Measurements from ENCODE around the gene ZP2.
"Not testable (repeated sequence)": the region's sequence is repeated elsewhere in the genome, so short reads cannot be mapped to it uniquely, and the experiment has no call there.

Gene ZP2

DNA sequence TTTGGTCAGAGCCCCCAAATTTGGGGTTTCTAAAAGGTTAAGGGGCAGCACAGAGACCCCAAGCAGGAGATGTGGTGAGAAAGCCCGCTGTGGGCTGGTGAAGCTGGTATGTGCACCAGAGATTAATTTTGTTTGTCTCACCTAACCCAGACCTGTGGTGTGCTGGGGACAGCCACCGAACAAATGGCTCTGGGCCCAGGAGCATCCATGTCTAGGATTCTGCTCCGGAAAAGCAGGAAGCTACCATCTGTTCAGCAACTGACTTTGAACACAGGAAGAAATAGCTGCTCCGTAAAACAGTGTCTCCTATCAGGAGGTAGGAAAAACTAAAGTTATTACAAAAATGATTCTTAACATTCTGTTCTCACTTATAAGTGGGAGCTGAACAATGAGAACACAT, 2.7 kb upstream of the ZP2 start:
- no peak for DNase-seq

DNA sequence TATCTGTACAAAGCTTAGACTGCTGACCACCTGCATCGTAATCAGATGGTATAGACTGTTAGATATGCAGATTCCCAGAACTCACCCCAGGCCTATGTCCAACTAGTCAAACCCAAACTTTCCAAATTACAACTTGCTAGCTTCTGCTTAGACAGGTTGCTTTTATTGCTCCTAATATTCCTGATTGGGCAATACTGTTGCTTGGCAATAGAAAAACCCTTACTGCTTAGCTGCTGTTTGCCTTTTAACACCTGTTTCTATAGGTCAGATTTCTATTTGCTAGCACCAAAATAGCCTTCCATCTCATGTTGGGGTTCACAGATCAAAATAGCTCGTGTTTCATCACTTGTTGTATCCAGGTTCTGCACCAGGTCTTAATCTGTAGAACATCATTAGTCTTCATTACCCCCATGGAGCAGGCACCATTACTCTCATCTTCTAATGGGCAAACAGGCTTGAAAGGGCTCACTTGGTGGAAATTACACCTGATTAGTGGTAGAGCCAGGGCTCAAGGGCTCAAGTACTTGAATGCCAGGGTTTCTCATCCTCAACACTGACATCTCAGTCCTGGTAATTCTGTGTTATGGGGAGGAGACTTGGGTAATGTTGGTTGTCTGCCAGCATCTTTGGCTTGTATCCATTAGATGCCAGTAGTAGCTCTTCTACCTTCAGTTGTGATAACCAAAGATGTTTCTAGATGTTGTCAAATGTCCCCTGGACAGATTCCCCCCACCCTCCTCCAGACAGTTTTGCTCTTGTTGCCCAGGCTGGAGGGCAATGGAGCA, 2.7 kb downstream of the ZP2 start:
- DNase-seq, result peak in 2 of 3 experiments; percentile 0 to 27

DNA sequence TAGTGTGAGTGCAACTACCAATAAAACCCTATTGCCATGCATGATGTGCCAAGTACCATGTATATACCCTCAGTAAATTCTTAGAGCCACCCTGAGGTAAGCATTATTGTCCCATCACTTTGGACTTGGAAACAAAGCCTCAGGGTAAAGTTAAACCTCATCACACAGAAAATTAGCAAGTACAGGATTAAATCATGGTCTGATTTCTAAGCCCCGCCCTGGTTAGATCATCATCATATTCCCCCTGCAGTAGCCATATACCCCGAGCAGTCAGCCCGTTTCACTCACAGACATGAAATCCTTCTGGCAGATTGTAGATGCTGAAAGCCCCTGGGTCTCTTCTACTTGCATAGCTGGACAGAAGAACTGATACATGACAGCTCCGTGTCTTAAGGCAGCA, 4.8 kb downstream of the ZP2 start:
- DNase-seq, result no peak

DNA sequence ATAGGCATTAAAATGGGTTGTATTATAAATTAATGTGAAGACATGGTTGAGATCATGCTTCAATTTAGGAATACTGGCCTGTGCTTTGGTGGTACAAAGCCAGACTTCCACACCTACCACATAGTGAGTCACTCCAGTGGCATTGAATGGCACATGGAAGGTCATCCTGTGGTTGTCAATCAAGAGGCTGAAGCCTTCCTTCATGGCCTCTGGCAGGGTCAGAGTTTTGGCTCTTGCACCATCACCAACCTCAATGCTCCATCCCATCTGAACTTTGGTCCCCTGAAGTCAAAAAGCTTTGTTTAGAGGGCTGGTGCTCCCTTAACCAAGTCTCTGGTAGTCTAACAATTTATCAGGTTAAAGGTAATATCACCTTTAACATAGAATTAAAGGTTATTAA, 6.1 kb downstream of the ZP2 start:
- no peak for DNase-seq

DNA sequence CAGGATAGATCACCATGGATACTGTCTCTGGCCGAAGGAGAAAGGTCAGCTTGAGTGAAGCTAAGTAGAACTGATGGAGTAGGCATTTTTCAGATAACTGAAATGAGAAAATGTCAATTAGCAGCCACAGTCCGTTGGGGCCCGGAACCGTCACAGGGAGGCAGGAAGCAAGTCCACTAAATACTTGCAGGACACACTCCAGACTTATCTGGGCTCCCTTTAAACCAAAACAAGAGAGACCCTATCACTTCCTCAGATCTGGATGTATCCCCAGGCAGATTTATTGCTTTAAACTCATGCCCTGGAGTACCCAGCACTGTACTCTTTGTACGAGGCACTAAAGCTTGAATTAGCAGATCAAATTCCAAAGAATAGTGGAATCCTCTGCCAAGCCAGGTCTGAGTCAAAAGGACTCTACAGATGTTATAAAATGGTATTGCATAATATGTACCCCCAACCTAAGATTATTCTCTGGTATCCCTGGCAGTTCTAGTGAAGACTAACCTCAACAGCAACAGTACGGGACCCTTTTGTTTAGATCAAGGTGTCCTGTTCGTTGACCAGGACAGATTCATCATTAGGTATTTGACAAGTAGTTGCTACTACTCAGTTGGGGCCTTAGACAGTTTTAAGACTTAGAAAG, 8.1 kb downstream of the ZP2 start:
- DNase-seq, result no peak

DNA sequence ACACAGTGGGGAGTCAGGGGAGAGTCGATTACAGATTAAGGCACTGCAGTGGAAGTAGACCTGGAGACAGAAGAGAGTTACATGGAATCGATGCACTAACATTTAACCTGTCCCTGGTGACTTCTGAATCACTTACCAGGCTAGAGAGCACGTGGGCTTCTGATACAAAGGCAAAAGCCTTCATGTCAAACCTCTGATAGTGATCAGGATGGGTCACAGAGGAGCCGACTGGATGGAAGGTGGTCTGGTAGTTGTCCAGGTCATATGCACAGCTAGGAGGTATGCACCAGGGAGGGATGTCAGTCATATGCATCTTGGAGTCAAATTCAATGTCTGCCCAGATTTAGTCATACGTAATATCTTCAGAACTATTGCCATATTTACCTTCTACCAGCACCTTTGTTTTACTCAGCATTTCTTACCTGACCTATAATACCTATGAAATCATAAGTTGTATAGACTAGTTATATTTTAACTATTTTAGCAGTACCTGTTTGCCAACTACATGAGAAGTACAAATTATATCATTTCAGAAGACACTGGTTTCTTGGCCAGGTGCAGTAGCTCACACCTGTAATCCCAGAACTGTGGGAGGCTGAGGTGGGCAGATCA, 11.7 kb downstream of the ZP2 start:
- DNase-seq, result no peak

DNA sequence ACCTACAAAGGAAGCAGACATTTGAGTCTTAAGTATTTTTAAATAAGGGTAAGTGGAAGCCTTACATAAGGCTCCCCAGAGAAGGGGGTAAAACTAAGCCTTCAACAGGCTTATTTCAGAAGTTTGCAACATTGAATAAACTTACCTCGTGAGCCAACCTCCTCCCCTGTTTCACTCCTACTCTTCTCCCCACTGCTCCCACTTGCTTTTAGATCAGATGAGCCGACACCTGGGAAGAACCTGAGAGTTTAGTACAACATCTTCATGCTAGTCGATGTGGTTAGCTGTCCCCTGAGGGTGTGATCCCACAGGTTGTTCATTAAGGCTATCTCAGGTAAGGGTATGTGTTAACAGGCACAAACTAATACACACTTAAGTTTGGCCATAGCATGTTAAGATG, 13.8 kb downstream of the ZP2 start:
- no peak for DNase-seq

DNA sequence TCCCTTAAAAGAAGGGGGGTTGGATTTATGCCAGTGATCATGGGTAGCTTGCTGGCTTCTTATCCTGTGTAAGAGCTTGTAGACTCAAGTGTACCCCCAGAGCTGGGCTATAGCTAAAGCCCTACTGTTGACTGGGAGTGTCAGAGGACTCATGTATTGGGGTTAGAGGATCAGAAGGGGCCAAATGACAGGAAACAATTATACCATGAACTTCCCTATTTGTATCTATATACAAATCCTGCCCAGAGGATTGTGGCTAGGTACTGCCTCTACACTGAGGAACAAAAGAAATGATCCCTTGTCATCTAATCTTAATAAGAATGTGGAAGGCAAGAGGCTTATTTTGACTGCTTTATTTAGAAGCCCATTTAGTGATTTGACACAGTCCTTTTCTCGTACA, 14.3 kb downstream of the ZP2 start:
- no peak for DNase-seq

DNA sequence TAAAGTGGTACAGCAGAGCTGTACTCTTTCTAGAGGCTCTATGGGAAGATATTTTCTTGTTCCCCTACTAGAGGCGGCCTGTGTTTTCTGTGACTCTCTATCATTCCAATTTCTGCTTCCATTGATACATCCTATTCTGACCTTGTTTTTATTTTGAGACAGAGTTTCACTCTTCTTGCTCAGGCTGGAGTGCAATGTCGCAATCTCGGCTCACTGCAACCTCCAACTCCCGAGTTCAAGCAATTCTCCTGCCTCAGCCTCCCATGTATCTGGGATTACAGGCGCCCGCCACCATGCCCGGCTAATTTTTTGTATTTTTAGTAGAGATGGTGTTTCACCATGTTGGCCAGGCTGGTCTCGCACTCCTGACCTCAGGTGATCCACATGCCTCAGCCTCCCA, 16.0 kb downstream of the ZP2 start:
- DNase-seq, result not testable (repeated sequence)

DNA sequence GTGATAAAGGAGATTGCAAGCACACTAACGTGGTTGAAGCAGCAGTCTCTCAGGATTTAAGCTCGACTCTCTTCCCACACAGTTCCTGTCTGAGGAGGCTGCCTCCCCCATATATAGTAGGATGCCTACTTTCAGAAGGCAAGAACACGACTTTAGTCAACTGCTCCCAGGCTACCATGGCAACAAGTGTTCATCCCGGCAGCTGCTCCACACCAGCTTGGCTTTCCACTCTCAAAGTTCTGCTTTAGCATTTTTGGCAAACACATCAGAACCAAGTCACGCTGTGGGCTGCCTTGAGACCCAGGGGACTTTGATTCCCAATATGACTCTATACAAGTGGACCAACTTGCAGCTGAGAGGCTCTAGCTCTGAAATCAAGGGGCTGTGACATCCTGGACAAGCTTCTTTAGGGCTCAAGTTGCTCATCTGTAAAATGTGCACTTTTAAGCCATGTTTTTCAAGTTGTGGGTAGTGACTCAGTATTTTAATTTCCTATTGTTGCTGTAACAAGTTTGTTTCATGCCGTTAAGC, 16.5 kb downstream of the ZP2 start:
- DNase-seq, result peak in 2 of 3 experiments; percentile 0 to 6

DNA sequence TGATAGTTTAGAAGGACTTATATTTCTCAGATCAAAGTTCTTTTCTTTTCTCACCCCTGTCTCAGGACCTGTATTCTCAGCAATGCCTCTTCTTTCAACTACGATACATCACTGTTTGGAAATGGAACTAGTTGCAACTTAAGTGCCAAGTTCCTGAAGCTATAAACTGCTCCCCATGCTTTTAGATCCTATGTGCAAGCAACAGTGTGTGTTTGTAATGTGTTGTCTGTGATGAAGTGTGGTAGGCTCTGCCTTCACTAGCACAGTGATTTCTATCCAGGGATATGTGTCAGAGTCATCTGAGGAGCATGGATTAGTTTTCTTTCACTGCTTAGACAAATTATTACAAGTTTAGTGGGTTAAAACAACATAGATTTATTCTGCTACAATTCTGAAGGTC, 18.4 kb downstream of the ZP2 start:
- DNase-seq, result no peak

DNA sequence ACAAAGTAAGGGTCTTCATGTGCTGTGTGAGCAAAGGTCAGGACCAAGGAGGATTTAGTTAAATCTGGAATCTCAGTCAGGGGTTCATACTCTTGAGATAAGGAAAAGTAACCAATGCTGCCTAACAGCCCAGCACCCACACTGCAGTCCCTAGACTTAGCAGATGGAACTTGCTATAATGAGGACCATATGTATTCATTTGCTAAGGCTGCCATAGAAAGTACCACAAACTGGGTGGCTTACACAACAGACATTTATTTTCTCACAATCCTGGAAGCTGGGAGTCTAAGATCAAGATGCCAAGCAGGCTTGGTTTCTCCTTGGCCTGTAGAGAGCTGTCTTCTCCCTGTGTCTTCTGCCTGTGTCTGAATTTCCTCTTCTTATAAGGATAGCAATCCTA, 20.8 kb downstream of the ZP2 start:
- no peak for DNase-seq

DNA sequence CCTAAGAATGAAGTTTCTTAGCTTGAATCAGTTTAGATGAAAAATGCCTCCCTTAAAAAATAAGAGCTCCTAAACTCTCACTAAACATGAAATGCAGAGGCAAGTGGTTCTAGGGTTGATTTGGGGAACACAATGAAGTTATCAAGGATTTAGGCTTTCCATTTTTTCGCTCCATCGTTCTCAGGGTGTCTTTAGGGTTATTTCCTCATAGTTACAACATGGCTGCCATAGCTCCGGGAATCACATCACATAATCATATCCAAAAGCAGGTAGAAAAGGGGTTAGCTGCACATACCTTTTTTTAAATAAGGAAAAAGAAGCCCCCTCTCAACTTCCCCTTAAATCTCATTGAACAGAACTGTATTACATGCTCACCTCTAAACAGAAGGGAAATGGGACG, 21.4 kb downstream of the ZP2 start:
- no peak for DNase-seq

DNA sequence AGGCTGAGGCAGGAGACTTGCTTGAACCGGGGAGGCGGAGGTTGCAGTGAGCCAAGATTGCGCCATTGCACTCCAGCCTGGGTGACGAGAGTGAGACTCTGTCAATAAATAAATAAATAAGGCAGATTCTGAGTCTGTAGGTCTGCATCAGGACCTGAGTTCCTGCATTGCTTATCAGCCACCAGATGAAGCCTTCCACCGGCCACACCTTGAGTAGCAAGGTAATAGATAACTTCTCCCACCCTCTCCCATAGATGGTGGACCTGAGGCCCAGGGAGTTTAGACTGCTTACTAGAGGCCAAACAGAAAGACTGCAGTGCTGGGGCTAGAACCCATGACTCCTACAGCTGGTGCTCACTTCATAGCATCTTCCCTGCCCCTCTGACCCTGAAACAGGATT, 22.1 kb downstream of the ZP2 start:
- no peak for DNase-seq

DNA sequence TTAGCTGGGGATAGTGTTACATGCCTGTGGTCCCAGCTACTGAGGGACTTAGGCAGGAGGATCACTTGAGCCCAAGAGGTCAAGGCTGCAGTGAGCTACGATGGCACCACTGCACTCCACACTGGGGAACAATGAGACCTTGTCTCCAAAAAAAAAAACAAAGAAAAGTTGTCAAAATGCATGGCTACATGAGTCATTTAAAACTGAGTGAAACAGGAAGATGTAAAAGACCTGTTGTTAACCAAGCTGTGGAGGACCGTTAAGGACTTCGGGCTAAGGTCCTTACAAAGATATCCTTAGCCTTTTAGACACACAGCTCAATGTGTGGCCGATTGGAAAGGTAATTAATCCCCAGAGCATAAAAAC, 25.1 kb downstream of the ZP2 start:
- DNase-seq, result no peak

DNA sequence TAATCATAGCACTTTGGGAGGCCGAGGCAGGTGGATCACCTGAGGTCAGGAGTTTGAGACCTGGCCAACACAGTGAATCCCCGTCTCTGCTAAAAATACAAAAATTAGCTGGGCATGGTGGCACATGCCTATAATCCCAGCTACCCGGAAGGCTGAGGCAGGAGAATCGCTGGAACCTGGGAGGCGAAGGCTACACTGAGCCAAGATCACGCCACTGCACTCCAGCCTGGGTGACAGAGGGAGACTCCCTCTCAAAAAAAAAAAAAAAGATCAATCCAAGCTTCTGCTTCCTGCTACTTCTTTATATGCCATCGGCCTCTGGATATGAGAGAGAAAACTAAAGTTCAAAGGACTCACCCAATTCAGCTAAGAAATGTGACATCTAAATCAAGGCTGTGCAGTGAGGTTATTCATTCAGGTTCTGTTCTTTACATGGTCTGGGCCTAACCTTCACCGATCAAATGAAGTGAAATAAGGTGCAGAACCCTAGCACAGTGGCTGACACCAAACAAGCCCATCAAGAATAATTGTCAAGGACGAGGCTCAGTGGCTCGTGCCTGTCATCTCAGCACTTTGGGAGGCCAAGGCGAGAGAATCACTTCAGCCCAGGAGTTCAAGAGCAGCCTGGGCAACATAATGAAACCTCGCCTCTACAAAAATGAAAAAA, 25.6 kb downstream of the ZP2 start:
- no peak for DNase-seq

DNA sequence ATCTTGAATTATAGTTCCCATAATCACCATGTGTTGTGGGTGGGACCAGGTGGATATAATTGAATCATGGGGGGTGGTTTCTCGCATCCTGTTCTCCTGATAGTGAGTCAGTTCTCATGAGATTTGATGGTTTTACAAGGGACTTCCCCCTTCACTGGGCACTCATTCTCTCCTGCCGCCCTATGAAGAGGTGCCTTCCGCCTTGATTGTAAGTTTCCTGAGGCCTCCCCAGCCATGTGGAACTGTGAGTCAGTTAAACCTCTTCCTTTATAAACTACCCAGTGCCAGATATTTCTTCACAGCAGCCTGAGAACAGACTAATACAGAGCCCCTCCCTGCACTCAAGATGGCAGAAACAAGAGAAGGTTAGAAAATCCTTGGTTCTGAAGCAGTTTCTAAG, 26.5 kb downstream of the ZP2 start:
- DNase-seq, result no peak

DNA sequence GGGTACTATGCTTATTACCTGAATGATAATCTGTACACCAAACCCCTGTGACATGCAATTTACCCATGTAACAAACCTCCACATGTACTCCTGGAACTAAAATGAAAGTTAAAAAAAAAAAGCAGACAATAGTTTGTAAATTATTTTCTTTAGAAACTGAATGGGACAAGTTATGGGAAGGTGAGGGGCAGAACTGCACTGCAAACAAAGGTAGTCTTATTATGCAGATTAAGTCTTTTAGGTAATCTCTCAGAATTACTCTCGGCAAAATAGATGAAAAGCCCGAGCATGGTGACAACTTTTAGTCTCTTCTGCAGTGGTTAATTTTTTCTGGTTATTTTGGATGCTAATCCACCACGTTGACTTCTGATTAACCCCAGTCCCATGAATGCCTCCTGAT, 27.4 kb downstream of the ZP2 start:
- no peak for DNase-seq

DNA sequence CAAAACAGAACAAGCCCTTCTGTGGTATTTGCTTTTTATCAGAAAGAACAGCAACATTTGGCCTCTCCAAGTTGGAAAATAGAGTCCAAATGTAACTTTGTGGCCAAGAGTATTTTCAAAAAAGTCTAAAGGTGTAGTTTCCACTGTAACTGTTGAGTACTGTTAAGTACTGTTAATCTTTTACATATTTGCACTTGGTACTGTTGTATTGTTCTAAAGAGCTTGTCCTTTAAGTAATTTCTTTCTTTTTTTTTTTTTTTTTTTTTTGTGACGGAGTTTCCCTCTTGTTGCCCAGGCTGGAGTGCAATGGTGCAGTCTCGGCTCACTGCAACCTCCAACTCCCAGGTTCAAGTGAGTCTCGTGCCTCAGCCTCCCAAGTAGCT, 31.4 kb downstream of the ZP2 start:
- no peak for DNase-seq

DNA sequence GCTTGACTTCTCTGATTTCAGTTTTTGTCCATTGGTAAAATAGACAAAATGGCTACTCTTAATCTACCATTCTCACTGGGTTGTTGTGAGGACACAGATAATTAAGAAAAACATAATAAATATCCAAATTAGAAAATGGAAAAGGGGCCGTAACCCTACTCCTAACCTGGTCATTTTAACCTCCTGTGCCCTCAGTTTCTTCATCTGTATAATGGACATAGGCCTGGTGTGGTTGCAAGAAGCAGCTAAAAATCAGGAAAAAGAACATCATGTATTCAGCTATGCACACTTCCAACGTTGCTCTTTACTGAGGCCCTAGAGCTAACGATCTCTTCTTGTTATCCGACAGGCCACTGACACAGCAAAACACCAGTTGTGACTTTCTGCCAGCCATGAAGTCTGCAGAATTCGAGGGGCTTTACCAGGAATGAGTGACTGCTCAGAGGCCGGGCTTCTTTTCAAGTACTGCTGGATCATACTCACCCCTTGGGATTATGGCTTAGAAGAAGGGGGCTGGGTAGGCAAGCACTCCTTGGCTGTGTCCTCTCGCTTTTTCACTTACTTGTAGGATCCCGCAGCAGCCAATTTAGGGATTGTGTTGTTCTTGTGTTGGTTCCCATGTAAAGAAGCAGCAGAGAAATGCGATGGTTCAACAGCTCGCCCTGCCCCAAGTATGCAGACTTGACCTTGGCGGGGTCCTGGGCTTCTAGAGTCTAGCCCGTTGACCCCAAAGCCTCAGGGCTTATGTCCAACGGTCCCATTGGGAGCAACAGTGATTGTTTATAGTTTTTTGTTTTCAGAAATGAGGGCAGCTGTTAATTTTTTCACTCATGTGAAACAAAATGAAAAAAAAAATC, 32.0 kb downstream of the ZP2 start:
- DNase-seq, result no peak

DNA sequence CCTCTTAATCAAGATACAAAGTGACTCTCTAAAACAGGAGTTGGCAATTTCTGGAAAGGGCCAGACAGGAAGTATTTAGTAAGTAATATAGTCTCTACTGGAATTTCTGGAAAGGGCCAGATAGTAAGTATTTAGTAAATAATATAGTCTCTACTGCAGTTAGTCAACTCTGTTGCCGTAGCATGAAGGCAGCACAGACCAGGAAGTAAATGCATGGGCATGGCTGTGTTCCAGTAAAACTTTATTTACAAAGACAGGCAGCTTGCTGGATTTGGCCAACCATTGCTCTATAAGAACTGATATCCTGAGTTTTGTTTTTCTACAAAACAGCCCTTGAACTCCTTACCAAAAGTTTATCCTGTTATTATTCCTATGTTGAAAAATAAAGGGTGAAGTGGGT, 36.0 kb downstream of the ZP2 start:
- DNase-seq, result no peak

DNA sequence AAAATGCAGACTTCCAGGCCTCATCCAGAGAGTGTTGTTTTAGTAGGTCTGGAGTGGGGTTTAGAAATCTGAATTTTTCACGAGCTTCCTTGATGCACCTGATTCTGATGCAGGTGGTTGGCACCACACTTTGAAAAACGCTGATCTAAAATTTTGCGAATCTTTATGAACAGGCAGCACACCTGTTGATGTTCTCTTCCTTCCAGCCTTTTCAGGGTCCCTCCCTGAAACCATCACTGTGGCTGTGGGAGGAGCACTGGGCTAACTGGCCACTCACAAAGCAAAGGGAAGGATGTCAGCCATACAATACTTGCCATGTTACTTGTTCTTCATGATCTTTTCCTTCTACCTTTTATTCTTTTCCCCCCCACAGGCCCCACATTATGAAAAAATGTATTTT, 38.7 kb downstream of the ZP2 start:
- DNase-seq, result no peak

DNA sequence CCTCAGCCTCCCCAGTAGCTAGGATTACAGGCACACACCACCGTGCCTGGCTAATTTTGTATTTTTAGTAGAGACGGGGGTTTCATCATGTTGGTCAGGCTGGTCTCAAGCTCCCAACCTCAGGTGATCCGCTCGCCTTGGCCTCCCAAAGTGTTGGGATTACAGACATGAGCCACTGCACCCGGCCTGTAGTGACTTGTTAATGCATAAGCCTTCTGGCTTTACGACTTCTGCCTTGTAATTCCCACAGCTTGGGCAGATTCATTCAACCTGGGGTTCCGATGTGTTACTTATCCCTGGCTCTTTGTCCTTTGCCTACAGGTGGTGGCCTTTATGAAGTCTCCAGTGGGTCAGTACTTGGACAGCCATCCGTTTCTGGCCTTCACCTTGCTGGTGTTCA, 41.3 kb downstream of the ZP2 start:
- not testable (repeated sequence) for DNase-seq

Measured in NCI-H1417 (cell line).